Fibroblast of skin of right biceps (primary cell): ENCODE measurements around the gene SLC43A1.

Source experiments
- DNase-seq: peaks from one replicate; pipeline ENCODE4 v3.0.0-alpha.2; 2013

The SLC43A1 gene

DNA sequence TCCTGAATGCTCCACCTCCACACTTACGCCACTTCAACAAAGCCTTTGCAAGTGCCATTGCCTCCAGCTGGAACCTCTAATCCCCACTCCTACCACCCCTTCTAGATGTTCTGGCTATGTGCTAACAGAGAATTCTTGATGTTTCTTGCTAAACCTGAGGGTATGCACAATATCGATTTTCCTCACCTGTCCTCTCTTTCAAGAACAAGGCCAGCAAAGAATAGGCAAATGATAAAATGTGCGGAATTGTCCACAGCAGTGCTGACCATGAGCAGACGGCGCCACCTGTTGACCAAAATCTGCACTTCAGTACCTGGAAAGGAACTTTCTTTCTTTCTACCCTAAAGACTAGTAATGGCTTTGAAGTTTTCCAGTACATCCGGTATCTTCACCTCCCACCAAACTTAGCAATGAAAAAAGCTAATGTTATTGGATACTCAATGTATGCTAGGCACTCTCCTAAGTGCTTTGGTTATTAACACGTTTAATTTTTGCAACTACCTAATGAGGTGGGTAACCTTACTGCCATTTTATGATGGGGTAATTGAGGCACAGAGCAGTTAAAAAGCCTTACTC lies 11.6 kb upstream of the SLC43A1 start:
- peak; percentile 42 for DNase-seq

GRCh38 chr11:57523419-57523818 lies 7.9 kb upstream of the SLC43A1 start:
- DNase-seq = no peak

- DNase-seq = no peak
Observed at GRCh38 chr11:57521116-57521515, 5.6 kb upstream of the SLC43A1 start.

GRCh38 chr11:57516061-57516443 lies 550 bp upstream of the SLC43A1 start:
- no peak for DNase-seq

- peak; percentile 43 for DNase-seq
Observed at GRCh38 chr11:57514538-57515331, 767 bp downstream of the SLC43A1 start.

GRCh38 chr11:57513911-57514537 lies 1.5 kb downstream of the SLC43A1 start:
- peak; percentile 30 for DNase-seq

DNA sequence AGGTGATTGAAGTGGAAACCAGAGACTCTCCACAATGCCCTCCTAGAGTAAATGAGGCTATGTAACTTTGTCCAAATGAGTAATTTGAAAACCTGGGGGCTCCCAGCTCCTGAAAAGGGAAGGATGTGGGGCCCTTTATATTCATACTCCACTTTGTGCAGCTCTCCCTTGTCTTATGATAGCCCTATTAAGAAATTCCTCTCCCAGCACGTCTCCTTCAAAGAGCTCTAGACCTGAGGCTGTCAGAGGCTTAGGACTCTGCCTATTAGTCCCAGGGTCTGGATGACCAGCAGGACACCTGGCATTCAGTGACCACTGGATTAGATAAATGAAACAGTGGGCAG lies 2.1 kb downstream of the SLC43A1 start:
- no peak for DNase-seq

GRCh38 chr11:57512646-57513451 lies 2.7 kb downstream of the SLC43A1 start:
- DNase-seq = no peak

GRCh38 chr11:57511741-57512430 lies 3.6 kb downstream of the SLC43A1 start:
- no peak for DNase-seq

DNA sequence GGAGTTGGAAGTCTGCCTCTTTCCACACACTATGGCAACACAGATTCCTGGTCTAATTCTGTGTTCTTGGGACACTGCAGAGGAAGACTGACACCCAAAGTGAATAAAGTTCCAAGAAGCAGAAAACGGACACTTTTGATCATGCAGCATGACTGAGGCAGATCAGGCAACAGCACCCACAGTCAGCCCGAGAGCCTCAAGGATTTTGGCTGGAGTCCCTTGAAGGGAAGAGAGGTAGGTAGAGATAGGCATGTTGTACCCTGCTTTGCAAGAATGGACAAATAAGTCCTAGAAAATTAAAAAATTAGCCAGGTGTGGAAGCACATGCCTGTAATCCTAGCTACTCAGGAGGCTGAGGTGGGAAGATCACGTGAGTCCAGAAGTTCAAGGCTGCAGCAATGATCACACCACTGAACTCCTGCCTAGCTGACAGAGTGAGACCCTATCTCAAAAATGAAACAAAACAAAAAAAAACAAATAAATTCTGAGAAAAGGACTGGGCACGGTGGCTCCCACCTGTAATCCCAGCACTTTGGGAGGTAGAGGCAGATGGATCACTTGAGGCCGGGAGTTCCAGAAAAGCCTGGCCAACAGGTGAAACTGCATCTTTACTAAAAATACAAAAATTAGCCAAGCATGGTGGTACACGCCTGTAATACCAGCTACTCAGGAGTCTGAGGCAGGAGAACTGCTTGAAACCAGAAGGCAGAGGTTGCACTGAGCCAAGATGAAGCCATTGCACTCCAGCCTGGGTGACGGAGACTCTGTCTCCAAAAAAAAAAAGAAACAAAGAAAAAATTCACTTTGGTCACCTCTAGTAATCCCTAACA lies 6.9 kb downstream of the SLC43A1 start:
- DNase-seq = no peak

GRCh38 chr11:57506522-57506921 lies 9.0 kb downstream of the SLC43A1 start:
- no peak for DNase-seq

DNA sequence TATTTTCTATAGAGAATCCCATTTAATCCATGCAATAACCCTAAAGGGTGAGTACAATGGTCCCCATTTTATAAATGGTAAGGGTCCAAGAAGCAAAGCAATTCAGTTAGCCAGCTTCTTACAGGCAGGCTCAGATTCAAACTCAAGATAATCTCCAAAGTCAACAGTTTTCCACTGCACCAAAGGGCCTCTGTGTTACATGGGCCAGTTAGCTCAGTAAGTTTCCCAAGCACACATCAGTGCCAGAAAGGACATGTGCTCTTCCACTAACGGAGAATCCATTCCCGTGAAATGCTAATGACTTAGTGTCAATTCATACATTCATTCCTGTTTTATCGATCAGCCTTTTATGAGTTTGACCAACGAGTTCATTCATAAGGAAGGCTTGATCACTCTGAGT lies 11.0 kb downstream of the SLC43A1 start:
- DNase-seq = no peak

DNA sequence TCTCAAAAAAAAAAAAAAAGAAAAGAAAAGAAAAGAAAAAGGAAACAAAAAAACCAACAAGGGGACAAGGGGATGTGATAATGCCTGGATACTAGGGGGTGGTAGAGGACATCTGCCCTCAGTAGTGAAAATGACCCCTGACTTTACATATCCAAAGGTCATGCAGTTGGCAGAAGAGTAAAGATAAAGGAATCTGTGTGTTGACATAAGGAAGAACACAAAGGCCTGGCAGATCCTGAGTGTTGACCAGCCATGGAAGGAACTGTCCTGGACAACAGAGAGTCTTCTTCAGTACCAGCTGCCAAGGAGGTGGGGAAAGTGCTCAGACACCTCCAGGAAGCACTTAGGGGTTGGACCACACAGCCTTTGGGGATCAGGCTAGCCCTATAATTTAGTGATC lies 12.6 kb downstream of the SLC43A1 start:
- DNase-seq = no peak

DNA sequence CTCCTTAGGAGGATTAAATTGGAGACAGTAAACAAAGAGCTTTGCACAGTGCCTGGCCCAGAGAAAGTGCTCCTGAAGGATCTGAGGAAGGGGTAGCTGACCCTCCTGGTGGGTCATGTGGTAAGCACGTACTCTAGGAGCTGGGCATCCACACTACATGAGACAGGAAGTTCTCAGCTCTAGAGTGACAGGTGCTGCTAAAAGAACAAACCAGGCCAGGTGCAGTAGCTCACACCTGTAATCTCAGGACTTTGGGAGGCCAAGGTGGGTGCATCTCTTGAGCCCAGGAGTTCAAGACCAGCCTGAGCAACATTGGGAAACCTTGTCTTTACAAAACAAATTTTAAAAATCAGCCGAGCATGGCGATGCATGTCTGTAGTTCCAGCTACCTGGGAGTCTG lies 13.1 kb downstream of the SLC43A1 start:
- DNase-seq = no peak

DNA sequence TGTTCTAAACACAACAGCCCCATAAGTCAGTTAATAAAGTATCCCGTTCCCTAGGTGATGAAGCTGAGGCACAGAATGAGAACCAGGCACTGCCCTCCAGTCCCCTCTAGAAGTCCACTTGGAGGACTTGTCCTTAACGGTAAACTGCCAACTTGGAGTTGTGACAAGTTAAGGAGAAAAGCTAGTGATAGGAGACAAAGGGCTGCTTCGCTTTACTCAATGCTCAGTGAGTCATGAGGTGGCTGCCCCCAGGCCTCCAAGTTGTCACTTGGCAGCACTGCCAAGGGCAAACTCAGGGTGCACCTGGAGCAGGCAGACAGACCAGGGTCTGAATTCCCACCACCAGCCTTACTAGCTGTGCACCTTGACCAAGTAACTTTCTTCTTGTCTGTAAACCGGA lies 13.5 kb downstream of the SLC43A1 start:
- DNase-seq = no peak

DNA sequence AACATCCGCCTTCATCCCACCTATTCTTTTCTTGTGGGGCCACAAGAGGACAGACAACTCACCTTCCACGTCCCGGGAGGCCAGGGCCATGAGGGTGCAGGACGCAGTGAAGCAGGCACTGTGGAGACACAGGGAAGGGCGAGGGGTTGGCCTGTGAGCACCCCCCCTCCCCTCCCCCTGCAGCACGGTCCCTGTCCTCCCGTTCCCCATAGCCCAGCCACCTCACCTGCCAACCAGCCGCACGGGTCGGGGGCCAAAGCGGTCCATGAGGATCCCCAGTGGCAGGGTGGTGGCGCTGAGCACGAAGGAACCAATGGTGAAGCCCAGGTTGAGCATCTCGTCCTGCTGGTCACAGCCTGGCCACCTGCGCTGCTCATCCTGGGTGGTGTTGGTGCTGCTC lies 14.6 kb downstream of the SLC43A1 start:
- no peak for DNase-seq

- DNase-seq = no peak
Observed at GRCh38 chr11:57500515-57500914, 15.0 kb downstream of the SLC43A1 start.

- DNase-seq = no peak
Observed at GRCh38 chr11:57499983-57500461, 15.5 kb downstream of the SLC43A1 start.

DNA sequence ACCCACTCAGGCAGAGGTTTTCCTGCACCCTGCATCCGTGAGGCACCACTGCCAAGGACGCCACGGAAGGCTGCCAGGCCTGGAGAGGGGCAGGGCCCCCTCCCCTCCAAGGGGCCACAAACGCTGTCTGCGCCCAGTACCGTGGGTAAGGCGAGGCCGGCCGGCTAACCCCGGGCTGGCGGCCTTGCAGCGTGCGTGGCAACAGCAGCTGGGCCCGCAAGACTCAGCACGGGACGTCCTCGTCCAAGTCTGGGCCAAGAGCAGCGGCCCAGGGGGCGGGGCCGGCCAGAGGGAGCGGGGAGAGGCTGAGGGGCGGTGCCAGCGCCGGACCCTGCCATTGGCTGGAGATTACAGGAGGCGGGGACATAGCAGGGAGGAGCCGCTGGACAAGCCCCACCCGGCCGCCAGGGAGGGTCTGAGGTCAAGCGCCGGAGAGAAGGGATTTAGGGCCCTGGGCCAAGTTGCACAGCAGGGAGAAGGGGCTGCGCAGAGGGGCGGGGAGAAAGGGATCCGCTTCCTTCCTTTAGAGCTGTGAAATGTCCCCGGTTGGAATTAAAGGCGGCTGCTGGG lies 16.0 kb downstream of the SLC43A1 start:
- DNase-seq = peak; percentile 84

DNA sequence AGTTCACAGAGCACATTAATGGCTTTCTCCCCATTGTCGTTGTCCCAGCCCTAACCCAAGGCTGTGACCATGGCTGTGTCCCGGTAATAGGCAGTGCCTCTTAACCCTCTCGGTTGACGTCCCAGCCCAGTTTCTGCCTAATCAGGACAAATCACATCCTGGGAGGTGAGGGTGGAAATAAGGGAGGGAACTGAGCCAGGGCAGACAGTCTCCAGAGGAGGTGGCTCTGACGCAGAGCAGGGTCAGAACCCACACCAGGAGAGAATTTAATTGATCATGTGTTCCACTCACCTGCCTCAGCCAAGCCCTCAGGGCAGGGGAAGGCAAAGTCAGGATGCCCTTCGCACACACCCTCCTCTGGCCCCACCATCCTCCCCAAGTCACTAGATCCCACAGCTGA lies 17.0 kb downstream of the SLC43A1 start:
- no peak for DNase-seq
